Measurements from ENCODE around the gene HAPLN2.

GRCh38 chr1:156652131-156652991, 33.1 kb downstream of the HAPLN2 start:
- no peak for TF ChIP-seq CTCF (IDR thresholded peaks at IDR 0.05)
- no peak for TF ChIP-seq POLR2A (IDR thresholded peaks at IDR 0.05)

Measured in thyroid gland (tissue), 4 donors.